Left ventricle myocardium inferior (tissue), 1 donor: ENCODE measurements around the gene AZIN2. TPM values are rescaled to one million over a fixed set of nuclear protein-coding genes. Genes with fewer than 3 reads are reported as not detected.
"Not testable (repeated sequence)": the region's sequence is repeated elsewhere in the genome, so short reads cannot be mapped to it uniquely, and the experiment has no call there.

ENCODE experiments used
- DNase-seq: peaks from one replicate; pipeline ENCODE4 v3.0.0-alpha.2; 2020
- H3K27ac ChIP-seq: fragments of 200-600 bp; replicated peaks from 2 replicates; pipeline ENCODE4 v1.8.0; 2021
- H3K27me3 ChIP-seq: fragments of 200-600 bp; 2 replicates; pipeline ENCODE4 v1.8.0; 2021; ENCODE audit warnings: low read depth
- H3K36me3 ChIP-seq: fragments of 200-600 bp; 2 replicates; pipeline ENCODE4 v1.8.0; 2021
- H3K4me1 ChIP-seq: fragments of 200-600 bp; 2 replicates; pipeline ENCODE4 v1.8.0; 2021
- H3K4me3 ChIP-seq: fragments of 200-600 bp; 2 replicates; pipeline ENCODE4 v1.8.0; 2021; ENCODE audit warnings: mild to moderate bottlenecking, moderate library complexity
- H3K9me3 ChIP-seq: fragments of 200-600 bp; replicated peaks from 2 replicates; pipeline ENCODE4 v1.8.0; 2021
- intact Hi-C: fragments of 100-400 bp; cut with micrococcal nuclease; formaldehyde crosslinking; loops from one replicate; pipeline ENCODE4 v1.11.0; 2022
- total RNA-seq: library from RNA; stranded (reverse); fragmentation: NEBNext Ultra II Directional; extraction: Animal tissue kit (Norgen Biotek cat#: 25700); gene quantifications from one replicate; pipeline ENCODE4 v1.2.1, GENCODE V29; 2021
- TF ChIP-seq, protein P1 (sequence below): fragments of 200-600 bp; IDR thresholded peaks from 2 replicates; pipeline ENCODE4 v1.8.0; 2021; ENCODE audit warnings: antibody characterized with exemption, mild to moderate bottlenecking, borderline replicate concordance
- donor health status: DM: no; HTN: yes; CAD: no; lungs with severe emphysema.

AZIN2 gene
- total RNA-seq, 1 donor from 2014 or later: 2.8 TPM

DNA sequence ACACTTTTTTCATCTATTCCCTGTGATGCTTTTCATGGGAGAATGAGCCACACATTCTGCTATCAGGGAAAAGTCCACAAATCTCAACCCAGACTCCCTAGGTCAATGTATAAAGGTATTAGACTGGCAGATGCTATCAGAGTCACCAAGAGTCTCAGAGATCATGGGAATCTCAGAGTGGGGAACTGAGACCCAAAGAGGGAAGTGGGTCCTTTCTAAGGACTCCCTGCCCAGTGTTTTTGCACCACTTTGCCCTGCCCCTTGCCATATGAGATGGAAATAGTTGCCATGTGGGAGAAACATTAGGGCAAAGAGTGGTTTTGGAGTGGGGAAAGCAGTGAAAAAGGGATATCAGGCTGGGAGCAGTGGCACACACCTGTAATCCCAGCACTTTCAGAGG, 19.1 kb upstream of the AZIN2 start:
- Histone ChIP-seq H3K4me3 (no peak overlapping the region), H3K4me1 (no peaks in the 10 kb centered on the region), H3K36me3 (peaks cover 7% of the 10 kb centered on the region), H3K27ac (no peak overlapping the region), H3K9me3 (peaks cover 46% of the 10 kb centered on the region), H3K27me3 (no peaks in the 10 kb centered on the region)
- TF ChIP-seq, protein P1, sequence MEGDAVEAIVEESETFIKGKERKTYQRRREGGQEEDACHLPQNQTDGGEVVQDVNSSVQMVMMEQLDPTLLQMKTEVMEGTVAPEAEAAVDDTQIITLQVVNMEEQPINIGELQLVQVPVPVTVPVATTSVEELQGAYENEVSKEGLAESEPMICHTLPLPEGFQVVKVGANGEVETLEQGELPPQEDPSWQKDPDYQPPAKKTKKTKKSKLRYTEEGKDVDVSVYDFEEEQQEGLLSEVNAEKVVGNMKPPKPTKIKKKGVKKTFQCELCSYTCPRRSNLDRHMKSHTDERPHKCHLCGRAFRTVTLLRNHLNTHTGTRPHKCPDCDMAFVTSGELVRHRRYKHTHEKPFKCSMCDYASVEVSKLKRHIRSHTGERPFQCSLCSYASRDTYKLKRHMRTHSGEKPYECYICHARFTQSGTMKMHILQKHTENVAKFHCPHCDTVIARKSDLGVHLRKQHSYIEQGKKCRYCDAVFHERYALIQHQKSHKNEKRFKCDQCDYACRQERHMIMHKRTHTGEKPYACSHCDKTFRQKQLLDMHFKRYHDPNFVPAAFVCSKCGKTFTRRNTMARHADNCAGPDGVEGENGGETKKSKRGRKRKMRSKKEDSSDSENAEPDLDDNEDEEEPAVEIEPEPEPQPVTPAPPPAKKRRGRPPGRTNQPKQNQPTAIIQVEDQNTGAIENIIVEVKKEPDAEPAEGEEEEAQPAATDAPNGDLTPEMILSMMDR: no peak
- DNase-seq: no peak
- intact Hi-C loops: no loop called here

DNA sequence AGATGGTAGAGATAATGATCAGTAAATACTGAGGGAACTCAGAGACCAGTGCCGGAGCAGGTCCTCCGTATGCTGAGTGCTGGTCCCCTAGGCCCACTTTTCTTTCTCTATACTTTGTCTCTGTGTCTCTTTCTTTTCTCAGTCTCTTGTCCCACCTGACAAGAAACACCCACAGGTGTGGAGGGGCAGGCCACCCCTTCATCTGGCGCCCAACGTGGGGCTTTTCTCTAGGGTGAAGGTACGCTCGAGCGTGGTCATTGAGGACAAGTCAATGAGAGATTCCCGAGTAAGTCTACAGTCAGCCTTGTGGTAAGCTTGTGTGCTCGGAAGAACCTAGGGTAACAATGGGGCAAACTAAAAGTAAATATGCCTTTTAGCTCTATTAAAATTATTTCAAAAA, 16.7 kb upstream of the AZIN2 start:
- intact Hi-C loops, H3K4me3 ChIP-seq, DNase-seq, H3K4me1 ChIP-seq, H3K36me3 ChIP-seq, H3K27me3 ChIP-seq, H3K27ac ChIP-seq: not testable (repeated sequence)
- H3K9me3 ChIP-seq: peaks cover 46% of the 10 kb centered on the region

DNA sequence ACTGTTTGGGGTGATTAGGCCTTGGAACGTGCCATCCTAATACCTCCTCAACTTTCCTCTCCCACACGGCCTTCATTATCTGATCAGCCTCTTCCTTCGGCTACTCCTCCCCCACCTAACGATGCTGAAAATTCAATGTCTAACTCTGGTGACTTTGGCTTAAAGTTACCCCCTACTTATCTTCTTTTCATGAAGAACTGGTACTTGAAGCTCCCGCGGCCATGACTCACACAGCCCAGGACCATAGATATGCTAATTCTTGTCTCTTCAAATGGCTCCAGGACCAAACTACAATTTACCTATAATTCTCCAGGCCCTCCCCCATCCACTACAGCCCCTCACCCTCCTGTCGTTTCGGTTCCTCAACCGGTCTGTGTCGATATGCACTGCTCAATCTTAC, 15.7 kb upstream of the AZIN2 start:
- no peak overlapping the region for H3K27ac ChIP-seq
- H3K4me1 ChIP-seq: no peaks in the 10 kb centered on the region
- peaks cover 7% of the 10 kb centered on the region for H3K36me3 ChIP-seq
- no peak overlapping the region for H3K4me3 ChIP-seq
- TF ChIP-seq, protein P1: no peak
- peaks cover 46% of the 10 kb centered on the region for H3K9me3 ChIP-seq
- no peak for DNase-seq
- no peaks in the 10 kb centered on the region for H3K27me3 ChIP-seq
- intact Hi-C loops: no loop called here

DNA sequence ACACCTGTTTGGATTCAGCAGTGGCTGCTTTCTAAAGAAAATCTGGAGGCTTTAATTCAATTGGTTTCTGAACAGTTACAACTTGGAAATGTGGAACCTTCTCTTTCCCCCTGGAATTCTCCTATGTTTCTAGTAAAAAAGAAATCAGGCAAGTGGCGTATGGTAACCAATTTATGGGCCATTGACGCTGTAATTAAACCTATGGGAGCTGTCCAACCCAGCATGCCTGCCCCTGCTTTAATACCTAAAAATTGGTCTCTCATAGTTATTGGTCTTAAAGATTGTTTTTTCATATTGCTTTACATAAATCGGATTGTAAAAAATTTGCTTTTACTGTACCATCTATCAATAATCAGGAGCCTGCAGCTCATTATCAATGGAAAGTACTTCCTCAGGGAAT, 14.5 kb upstream of the AZIN2 start:
- H3K27ac ChIP-seq, intact Hi-C loops, H3K4me3 ChIP-seq, DNase-seq, H3K27me3 ChIP-seq, H3K36me3 ChIP-seq, H3K4me1 ChIP-seq: not testable (repeated sequence)
- H3K9me3 ChIP-seq: peaks cover 46% of the 10 kb centered on the region

DNA sequence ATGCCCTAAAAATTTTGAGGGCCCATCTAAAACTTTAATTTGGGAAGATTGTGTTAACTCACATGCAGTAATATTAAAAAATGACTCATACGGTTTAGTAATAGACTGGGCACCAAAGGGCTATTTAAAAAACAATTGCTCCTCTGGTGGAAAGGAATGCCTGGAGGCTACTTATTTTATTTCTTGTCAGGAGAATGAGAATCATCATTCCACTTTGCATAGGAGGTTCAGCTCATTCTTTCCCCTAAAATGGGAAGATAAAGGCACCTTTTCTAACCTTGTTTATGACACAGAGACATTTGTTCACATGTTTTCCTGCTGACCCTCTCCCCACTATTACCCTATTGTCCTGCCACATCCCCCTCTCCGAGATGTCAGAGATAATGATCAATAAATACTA, 12.8 kb upstream of the AZIN2 start:
- DNase-seq, H3K36me3 ChIP-seq, intact Hi-C loops, H3K4me3 ChIP-seq, H3K27ac ChIP-seq, H3K27me3 ChIP-seq, H3K4me1 ChIP-seq: not testable (repeated sequence)
- peaks cover 34% of the 10 kb centered on the region for H3K9me3 ChIP-seq

DNA sequence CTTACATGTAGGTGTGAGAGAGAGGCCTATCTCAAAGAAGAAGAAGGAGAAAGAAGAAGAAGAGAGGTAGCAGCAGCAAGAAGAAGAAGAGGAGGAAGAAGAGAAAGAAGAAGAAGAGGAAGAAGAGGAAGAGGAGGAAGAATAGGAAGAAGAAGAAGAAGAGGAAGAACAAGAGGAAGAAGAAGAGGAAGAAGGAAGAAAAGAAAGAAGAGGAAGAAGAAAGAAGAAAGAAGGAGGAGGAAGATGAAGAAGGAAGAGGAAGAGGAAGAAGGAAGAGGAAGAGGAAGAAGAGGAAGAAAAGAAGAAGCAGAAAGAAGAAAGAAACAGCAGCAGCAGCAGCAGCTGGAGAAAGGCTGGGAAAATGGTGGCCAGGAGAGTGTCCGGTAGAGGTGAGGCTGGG, 10.3 kb upstream of the AZIN2 start:
- no peak for DNase-seq
- intact Hi-C loops: no loop called here
- Histone ChIP-seq H3K4me3 (no peak overlapping the region), H3K27me3 (no peaks in the 10 kb centered on the region), H3K27ac (no peak overlapping the region), H3K4me1 (no peaks in the 10 kb centered on the region), H3K36me3 (no peaks in the 10 kb centered on the region), H3K9me3 (peaks cover 9% of the 10 kb centered on the region)
- TF ChIP-seq, protein P1: no peak

DNA sequence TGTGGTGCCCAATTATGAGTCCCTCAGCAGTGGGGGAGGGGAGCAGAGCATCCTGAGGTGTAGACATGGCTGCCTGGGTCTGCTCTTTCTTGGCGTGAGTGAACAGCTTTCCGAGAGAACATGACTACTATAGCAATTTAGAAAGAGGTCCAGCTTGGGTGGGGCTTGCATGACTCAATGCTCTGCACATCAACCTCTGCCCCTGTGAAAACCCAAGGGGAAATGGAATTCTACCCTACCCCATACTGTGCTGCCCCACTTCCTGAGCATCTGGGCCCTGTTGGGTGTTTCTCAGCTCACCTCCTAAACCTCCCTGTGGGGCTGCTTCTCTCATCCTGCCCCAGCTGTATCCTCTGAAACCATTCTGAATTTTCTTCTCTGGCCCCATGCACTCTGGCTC, 8.2 kb upstream of the AZIN2 start:
- DNase-seq: no peak
- intact Hi-C loops: no loop called here
- Histone ChIP-seq H3K4me1 (no peaks in the 10 kb centered on the region), H3K27ac (no peak overlapping the region), H3K4me3 (no peak overlapping the region), H3K9me3 (no peaks in the 10 kb centered on the region), H3K36me3 (no peaks in the 10 kb centered on the region), H3K27me3 (no peaks in the 10 kb centered on the region)
- TF ChIP-seq, protein P1: no peak
